GOT3 (cell line): ENCODE data around the gene XYLT1.
"Not testable (repeated sequence)": the region's sequence is repeated elsewhere in the genome, so short reads cannot be mapped to it uniquely, and the experiment has no call there.

ENCODE experiments used
- DNase-seq: peaks from one replicate; lab custom pipeline; 2025; ENCODE audit warnings: mixed read lengths; lab: John Stamatoyannopoulos, UW

The XYLT1 gene

DNA sequence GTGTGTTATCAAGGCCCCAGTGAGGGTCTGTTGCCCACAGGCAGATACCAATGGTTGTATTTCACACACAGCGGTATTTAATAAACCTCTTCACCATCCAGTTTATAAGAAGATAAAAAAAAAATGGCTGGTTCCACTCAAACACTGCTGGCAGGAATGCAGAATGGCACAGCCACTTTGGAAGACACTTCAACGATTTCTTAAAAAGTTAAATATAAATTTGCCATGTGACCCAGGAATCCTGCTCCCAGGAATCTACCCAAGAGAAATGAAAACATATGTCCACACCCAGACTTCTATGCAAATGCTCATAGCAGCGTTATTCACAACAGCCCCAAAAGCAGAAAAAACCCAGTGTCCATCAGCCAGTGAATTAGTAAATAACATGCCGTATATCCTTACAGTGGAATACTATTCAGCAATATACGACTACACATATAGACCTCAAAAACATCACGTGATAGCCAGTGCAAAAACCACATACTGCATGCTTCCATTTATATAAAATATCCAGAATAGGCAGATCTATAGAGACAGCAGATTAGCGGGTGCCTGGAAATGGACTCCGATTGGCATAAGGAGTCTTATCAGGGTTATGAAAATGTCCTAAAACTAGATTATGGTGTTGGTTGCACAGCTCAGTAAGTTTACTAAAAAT, 38.7 kb downstream of the XYLT1 start:
- DNase-seq, result no peak

DNA sequence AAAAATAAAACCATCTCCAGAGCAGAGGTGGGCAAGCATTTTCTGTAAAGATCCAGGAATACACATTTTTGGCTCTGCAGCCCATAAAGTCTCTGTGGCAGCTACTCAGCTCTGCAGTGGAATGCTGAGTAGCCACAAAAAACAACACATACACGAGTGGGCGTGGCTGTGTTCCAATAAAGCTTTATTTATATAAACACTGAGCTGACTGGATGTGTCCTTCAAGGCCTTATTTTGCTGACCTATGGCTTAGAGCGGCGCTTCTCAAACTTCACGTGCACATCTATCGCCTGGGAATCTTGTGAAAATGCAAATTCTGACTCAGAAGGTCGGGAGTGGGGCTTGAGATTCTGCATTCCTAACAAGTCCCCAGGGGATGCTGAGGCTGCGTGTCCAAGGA, 39.7 kb downstream of the XYLT1 start:
- DNase-seq, result no peak

DNA sequence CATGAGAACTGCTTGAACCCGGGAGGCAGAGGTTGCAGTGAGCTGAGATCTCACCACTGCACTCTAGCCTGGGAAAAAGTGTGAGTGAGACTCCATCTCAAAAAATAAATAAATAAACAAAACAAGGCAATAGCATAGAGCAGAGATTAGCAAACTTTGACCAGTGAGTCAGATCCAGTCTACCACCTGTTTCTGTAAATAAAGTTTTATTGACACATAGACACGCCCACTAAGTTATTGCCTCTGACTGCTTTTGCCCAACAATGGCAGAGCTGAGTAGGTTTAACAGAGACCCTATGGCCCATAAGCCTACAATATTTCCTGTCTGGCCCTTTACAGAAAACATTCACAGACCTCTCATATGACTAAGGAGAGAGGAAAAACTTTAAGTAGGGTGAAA, 44.3 kb downstream of the XYLT1 start:
- no peak for DNase-seq

DNA sequence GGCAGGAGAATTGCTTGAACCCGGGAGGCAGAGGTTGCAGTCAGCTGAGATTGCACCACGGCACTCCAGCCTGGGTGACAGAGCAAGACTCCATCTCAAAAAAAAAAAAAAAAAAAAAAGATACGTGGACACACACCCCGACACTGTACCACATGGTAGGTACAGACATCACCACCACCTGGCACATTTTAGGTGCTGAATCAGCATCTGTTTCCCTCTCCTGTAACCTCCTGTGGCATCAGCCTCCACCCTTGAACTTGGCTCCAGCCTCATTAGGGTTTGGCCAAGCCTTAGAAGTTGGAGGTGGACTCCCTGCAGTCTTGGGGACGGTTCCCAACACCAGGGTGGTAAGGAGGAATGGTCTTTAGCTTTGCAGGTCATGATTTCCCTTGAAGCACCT, 46.0 kb downstream of the XYLT1 start:
- DNase-seq, result no peak

DNA sequence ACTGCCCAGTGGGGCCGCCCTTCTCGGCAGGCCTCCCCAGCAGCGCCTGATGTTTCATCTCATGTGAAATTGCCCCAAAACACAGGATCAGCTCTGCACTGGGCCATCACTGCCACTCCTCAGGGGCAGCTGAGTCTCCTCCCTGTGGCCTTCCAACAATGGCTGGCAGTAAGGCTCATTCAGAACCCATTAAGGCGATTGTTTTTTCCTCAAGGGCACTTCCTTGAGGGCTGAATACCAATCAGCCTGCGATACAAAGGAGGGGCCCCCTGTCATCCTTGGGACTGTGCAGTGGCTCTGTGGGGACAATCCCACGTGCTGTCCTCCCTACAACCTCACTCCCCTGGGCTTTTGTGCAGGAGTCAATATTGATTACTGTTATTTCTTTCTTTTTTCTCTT, 47.5 kb downstream of the XYLT1 start:
- no peak for DNase-seq

DNA sequence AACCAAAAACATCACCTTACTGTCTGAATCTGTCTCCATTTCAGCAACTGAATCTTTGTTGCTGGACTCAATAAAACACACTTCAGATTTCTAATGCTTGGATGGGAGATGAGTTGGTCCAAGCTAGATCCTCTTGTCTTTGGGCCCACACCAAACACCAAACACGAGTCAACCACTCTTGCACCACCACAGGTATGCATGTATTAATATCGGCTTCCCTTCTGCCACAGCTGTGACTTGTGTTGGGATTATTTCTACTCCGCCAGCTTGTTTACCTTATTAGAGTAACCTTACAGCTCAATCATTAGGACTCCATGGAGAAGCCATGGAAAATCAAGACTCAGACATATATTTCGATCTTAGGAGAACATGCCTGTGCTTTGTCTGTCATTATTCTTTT, 49.9 kb downstream of the XYLT1 start:
- DNase-seq, result no peak

DNA sequence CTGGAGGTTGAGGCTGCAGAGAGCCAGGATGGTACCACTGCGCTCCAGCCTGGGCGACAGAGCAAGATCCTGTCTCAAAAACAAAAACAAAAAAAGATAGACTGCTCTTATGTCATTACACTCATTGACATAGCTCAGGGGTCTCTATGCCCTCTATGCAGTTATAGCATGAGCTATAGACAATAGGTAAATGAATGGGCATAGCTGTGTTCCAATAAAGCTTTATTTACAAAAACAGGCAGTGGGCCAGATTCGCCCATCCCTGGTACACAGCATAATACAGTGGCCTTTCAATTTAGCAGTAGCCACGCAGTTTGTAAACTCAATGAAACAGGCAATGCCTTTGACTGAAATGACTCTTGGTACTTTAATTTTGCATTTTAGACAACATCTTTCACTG, 51.5 kb downstream of the XYLT1 start:
- no peak for DNase-seq

DNA sequence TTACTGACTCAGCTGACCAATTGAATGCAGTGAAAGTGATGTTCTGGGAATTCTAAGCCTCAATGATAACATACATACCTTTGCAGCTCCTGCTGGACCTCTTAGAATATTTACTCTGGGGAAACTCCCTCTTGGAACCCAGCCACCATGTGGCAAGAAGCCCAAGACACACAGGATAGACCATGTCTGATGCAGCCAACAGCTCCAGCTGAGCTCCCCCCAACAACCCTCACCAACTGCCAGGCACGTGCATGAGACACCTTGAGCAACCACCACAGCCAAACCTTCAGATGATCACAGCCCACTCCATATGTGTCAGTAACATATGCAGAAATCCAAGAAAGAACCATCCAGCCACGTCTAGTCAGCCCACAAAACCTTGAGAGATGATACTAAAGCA, 53.0 kb downstream of the XYLT1 start:
- DNase-seq, result no peak

DNA sequence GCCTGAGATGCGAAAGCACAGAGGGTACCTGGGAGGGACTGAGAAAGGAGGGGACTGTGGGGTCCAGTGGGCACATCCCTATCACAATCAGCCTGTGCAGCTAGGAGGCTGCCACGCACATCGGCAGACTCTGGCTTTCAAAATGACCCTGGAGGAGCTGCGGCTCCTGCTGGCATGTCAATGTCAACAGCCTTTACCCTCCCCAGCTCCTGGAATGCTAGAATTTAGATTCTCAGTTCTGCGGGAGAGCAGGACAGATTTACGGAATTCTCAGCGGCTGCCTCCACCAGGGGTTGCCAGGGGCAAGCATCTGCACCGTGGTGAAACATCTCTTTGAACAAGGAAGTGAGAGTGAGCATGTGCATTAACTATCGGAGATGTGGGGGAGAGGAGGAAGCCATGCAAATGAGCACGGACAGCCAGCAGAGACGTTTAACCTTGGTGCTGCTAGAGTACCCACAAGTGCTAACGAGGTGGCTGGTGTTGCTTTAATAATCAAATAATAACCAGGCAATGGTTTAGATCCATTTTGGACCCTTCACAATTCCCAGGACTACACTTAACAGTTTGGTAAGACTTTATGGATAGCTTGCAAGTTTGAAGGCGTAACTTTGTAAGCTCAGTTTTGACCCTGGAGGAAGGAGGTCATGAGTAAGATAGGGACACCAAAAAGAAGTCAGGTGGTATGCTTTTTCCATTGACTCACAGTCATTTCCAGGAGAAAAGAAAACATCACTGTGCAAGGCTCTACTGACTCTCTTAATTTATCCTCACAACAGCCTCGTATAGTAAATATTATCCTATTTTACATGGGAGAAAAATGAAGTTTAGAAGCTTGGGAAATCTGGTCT, 54.1 kb downstream of the XYLT1 start:
- no peak for DNase-seq

DNA sequence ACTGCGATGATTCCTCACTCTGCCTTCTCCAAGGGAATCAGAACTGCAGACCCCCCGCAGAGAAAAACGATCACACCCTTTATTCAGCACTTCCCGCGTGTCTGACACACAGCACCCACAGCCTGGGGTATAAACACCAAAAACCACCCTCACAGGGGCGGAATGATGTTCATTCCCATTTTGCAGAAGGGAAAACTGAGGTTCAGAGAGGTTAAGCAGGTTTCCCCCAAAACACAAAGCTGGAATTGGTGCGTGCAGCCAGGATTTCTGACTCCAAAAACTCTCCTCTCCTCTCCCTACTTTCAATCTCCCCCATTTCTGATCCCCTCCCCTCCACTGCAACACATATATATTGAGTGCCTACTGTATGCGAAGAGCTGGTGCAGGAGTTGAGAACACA, 55.8 kb downstream of the XYLT1 start:
- DNase-seq, result no peak

DNA sequence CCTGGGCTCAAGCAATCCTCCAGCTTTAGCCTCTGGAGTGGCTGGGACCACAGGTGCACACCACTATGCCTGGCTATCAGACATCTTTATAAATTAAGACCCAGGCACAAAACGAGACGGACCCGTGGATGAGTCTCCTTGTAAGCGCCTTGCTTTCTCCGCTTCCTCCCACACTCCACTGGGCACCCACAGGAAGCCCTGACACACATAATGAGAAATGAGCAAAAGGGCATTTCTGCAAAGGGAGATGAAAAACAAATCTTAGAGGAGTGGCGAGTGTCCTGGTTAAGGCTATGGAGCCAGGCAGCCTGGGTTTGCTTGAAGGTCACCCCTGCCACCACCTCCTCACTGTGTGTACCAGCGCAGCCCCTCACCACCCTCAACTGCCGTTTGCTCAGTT, 56.3 kb downstream of the XYLT1 start:
- DNase-seq, result no peak

DNA sequence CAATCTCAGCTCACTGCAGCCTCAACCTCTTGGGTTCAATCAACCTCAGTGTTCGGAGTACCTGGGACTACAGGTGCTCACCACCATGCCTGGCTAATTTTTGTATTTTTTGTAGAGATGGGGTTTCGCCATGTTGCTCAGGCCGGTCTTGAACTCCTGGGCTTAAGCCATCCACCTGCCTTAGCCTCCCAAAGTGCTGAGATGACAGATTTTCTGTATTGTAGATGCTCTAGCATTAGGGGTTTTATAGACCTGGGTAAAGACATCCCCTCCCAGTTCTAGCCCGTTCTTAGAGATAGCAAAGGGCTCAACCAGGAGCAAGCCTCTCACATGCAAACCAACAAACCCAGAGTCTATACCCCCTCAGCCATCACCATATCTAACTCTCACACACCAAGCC, 57.3 kb downstream of the XYLT1 start:
- no peak for DNase-seq

DNA sequence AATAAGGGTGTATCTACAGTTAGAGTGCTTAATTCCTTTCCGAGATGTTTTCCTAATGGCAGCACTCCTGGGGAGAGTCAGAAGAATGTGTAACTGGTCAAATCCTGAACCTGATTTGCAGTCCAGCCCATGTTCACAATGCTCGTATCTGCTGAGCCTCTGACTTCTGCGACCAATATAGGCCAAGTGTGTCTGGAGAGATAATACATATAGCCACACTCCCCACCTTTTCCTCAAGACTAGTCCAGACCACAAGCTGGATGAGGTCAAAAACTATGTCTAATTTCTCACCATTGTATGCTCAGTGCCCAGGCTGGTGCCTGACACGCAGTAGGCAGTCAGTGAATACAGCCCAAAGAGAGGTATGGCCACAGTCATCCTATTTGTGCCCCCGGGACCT, 58.0 kb downstream of the XYLT1 start:
- DNase-seq, result no peak

DNA sequence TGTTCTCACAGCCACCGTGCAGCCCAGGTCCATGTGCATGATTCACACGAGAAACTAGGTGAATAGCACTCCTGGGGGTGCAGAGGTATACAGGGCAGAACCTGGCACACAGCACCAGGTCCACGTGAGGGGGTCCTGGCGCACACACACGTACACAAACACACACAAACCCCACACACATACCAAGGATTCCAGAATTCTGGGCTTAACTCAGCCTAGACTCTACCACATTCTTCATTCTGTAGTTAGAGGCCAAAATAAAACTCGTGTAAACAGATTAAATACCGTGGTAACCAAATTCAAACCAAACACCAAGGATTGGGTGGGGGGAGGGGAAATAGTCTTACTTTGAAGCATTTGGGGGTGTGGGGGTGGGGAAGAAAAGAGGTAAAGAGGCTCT, 58.5 kb downstream of the XYLT1 start:
- no peak for DNase-seq

DNA sequence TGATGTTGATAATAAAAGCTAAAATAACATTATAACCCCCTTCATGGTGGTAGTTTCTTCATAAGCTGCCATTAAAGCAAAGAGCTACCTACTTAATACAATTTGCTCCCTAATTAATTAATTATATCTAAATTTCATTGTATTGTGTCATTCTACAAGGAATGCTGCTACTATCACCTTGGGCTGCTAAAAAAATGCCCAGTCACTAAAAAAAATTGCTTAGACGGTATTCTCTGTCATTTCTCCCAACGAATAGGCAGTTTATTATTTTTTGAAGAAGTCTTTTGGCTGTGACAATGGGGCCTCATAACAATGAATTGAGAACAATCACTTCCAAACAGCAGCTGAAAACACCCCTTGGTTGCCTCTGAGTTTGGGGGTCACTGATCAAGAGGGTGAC, 59.5 kb downstream of the XYLT1 start:
- DNase-seq, result no peak

DNA sequence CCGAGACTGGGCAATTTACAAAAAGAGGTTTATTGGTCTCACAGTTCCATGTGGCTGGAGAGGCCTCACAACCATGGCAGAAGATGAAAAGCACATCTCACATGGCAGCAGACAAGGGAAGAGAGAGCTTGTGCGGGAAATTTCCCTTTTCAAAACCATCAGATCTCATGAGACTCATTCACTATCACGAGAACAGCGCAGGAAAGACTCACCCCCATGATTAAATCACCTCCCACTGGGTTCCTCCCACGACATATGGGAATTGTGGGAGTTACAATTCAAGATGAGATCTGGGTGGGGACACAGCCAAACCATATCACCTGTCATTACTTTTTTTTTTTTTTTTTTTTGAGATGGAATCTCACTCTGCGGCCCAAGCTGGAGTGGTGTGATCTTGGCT, 60.4 kb downstream of the XYLT1 start:
- DNase-seq, result not testable (repeated sequence)

DNA sequence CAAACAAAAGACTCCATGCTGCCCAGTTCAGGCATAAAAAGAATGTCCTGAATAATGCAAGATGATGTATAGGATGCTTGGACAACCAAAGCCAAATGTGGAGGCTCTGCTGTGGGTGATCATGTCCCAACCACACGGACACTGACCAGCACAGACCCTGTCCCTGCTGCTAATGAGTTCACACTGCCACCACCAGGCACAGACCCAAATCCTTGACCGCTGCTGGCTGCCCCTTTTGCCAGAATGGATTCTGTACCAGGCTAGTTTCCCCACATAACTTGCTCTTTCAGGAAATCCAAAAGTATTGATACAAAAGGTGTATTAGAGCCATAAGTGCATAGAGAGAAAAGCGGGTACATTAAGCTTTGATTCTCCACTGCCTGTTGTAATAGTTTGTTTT, 60.9 kb downstream of the XYLT1 start:
- no peak for DNase-seq

DNA sequence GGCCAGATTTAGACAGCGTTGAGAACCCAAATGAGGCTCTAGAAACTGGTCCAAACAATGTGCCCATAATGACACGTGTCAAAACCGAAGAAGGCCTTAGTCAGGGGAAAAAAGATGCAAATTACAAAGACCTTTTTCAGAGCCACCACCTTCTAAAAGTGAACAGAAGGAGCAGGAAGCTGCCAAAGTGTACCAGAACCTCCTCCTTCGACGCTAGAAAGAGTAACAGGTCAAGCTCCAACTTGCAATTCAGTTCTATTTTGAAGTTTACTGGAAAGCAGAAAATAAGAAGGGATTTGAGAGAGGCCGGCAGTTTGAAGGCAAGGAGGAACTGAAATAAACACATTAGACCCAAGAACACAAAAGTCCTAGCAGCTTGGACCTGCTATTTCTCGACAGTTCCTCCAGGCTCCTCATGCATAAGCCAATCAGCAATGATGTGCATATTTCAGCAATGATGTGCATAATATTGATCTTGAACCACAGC, 61.8 kb downstream of the XYLT1 start:
- DNase-seq, result no peak

DNA sequence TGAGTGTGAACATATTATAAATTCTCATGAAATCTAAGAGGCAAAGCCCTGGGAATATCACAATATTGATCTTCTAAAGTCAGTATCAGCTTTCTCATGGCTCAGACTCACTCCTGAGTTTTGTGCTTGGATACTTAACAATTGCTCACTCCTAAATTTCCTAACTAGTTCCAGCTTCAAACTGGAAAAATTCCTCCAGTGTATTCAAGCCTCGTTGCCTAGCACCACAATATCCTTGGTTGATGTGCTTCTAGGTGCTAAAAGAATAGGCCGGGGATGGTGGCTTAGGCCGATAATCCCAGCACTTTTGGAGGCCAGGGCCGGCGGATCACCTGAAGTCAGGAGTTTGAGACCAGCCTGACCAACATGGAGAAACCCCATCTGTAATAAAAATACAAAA, 62.5 kb downstream of the XYLT1 start:
- no peak for DNase-seq

DNA sequence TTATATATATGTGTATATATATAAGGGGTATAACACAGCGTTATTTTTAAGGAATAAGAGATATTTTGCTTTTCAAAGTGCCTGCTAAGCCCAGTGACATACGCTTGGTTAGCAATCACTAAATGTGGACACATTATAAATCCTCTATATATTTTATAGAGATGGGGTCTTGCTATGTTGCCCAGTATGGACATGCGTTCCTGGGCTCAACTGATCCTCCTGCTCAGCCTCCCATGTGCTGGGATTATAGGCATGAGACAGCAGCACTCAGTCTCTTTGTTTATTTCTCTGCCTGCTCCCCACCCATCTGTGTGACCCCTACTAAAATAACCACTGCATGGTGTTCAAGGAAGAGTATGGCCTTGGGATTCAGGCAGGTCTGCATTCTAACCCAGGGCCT, 63.4 kb downstream of the XYLT1 start:
- DNase-seq, result no peak

DNA sequence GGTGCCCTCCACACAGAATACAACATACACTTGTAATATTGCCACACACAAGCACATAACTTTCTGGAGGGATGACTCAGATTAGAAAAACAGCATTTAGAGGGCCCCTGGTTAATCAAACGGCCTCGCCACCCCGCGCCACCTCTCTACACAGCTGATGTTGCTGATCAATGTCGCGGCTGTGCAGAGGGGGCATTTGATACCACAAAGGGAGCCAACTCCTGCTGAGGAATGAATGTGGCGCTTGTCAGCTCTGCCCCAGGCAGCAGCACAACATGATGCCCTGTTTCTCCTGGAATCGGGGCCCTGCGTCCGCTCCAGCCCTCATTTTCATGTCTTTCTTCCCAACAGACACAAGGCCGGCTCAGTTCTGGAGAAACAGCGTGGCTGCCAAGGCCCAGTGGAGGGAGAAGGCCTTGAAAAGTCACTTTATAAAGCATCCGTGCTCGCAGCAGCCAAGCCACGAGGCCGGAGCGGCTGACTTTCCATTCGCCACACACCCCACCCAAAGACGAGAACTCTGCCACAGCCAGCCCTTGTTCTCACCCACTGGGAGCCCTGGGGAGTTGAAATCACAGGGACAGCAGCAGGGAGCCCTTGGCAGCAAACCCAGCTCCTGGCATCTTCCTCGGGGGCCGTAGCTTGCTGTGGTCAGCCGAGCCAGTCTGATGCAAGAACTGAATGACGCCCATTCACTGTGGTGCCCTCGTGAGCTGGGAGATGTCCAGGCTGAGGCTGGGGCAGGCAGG, 65.6 kb downstream of the XYLT1 start:
- DNase-seq, result no peak

DNA sequence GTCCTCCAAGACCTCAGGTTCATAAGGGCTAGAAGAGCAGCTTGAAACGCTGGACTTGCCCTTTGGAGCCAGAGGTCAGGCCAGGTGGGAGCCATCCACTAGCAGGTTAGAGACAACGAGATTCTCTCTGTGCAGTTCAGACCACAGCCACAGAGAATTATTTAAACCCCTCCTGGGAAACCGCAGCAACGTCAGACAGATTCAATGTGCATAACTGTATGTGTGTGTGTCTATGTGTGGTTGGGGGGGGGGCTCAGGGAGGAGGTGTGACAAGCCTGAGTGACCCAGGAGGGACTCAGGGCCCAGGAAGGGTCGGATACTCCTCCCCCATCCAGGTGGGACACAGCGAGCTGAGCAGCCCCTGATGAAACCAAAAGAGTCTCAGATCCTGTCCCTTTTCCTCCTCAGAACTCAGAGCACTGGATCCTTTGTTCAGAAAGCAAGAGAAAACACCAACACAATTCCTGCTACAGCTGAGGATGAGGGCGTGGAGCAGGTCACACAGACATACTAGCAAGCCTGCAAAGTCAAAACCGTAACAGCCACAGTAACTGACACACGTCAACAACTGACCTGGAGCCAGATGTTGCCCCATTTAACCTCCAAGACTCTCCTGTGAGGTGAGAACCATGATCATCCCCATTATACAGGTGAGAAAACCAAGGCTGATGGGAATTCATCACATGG, 66.8 kb downstream of the XYLT1 start:
- no peak for DNase-seq
